Measurements from ENCODE around the gene BCAS4.
"Not testable (repeated sequence)": the region's sequence is repeated elsewhere in the genome, so short reads cannot be mapped to it uniquely, and the experiment has no call there.

BCAS4 gene

DNA sequence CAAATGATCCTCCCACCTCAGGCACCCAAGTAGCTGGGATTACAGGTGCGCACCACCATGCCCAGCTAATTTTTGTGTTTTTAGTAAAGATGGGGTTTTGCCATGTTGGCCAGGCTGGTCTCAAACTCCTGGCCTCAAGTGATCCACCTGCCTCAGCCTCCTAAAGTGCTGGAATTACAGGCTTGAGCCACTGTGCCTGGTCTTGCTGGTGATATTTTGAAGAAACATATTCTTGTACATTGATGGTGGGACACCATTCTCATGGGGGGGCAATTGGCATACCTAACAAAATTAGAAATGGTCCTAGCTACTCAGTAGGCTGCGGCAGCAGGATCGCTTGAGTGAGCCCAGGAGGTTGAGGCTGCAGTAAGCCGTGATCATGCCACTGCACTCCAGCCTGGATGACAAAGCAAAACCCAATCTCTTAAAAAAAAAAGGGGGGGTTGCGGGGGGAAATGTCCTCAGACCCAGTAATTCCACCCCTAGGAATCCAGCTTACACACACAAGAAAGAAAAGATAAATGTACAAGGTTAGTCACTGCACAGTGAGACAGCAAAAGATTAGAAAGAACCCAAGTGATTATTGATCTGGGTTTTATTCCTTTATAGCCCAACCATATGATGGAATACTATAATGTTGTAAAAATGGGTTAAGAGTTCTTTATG lies 87.0 kb downstream of the BCAS4 start:
- H3K4me3 ChIP-seq (ENCODE audit: low read depth, low read length); H3K27ac ChIP-seq (ENCODE audit: low read depth, low read length); H3K27me3 ChIP-seq (ENCODE audit: insufficient read depth, low read length); H3K36me3 ChIP-seq (ENCODE audit: insufficient read depth, low read length); H2AFZ ChIP-seq (ENCODE audit: low read length, unreplicated experiment); H3K4me1 ChIP-seq (ENCODE audit: control insufficient read depth, insufficient read depth, low read length, unreplicated experiment); H3K79me2 ChIP-seq (ENCODE audit: control insufficient read depth, insufficient read depth, low read length, unreplicated experiment): not testable (repeated sequence)

GRCh38 chr20:50883856-50884255 lies 89.0 kb downstream of the BCAS4 start:
- Histone ChIP-seq H3K36me3 (ENCODE audit: insufficient read depth, low read length) (peaks cover 9% of the 10 kb centered on the region), H3K27me3 (ENCODE audit: insufficient read depth, low read length) (no peaks in the 10 kb centered on the region), H3K4me1 (ENCODE audit: control insufficient read depth, insufficient read depth, low read length, unreplicated experiment) (no peaks in the 10 kb centered on the region), H3K79me2 (ENCODE audit: control insufficient read depth, insufficient read depth, low read length, unreplicated experiment) (no peaks in the 10 kb centered on the region), H2AFZ (ENCODE audit: low read length, unreplicated experiment) (no peak overlapping the region), H3K27ac (ENCODE audit: low read depth, low read length) (no peak overlapping the region), H3K4me3 (ENCODE audit: low read depth, low read length) (no peak overlapping the region)

- H3K27ac ChIP-seq (ENCODE audit: low read depth, low read length): no peak overlapping the region
These were observed 90.2 kb downstream of the BCAS4 start for GRCh38 chr20:50885068-50885467.

GRCh38 chr20:50885781-50886180 lies 90.9 kb downstream of the BCAS4 start:
- H3K79me2 ChIP-seq (ENCODE audit: control insufficient read depth, insufficient read depth, low read length, unreplicated experiment): no peaks in the 10 kb centered on the region
- H3K27me3 ChIP-seq (ENCODE audit: insufficient read depth, low read length): no peaks in the 10 kb centered on the region
- H3K36me3 ChIP-seq (ENCODE audit: insufficient read depth, low read length): peaks cover 18% of the 10 kb centered on the region
- H3K4me1 ChIP-seq (ENCODE audit: control insufficient read depth, insufficient read depth, low read length, unreplicated experiment): no peaks in the 10 kb centered on the region
- H2AFZ ChIP-seq (ENCODE audit: low read length, unreplicated experiment): no peak overlapping the region
- no peak overlapping the region for H3K27ac ChIP-seq (ENCODE audit: low read depth, low read length)
- H3K4me3 ChIP-seq (ENCODE audit: low read depth, low read length): no peak overlapping the region

More at GRCh38 chr20:50885068-50885467, 90.2 kb downstream of the BCAS4 start:
- no peak overlapping the region for H3K4me3 ChIP-seq (ENCODE audit: low read depth, low read length)
- no peaks in the 10 kb centered on the region for H3K27me3 ChIP-seq (ENCODE audit: insufficient read depth, low read length)
- no peaks in the 10 kb centered on the region for H3K4me1 ChIP-seq (ENCODE audit: control insufficient read depth, insufficient read depth, low read length, unreplicated experiment)
- H3K36me3 ChIP-seq (ENCODE audit: insufficient read depth, low read length): peaks cover 13% of the 10 kb centered on the region
- H3K79me2 ChIP-seq (ENCODE audit: control insufficient read depth, insufficient read depth, low read length, unreplicated experiment): no peaks in the 10 kb centered on the region
- no peak overlapping the region for H2AFZ ChIP-seq (ENCODE audit: low read length, unreplicated experiment)

DNA sequence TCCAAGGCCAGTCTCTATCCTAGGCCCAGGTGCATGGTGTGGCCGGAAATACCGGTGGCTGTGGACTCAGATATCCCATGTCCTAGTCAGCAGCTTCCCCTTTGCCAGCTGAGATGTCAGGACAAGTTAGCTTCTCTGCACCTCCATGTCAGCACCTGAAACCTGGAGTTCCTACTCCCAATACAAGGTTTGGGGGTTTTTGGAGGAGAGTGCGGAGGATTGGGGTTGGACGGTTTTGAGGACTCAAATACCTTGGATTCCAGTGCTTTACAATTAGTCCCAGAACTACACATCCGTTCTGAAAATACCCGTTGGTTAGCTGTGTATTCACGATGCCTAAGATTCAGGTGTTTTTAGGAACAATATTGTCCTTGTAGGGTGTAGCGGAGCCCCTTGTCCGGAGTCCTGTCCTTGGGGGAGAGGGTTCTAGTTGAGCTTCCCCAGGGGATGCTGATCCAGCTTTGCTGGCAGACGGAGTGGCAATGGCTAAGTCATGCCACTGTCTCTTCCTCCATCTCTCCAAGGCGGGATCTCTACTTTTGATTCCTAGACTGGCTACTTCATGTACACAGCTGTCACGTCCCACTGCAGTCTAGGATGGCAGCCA lies 91.4 kb downstream of the BCAS4 start:
- Histone ChIP-seq H3K79me2 (ENCODE audit: control insufficient read depth, insufficient read depth, low read length, unreplicated experiment) (no peaks in the 10 kb centered on the region), H3K36me3 (ENCODE audit: insufficient read depth, low read length) (peaks cover 18% of the 10 kb centered on the region), H3K4me1 (ENCODE audit: control insufficient read depth, insufficient read depth, low read length, unreplicated experiment) (no peaks in the 10 kb centered on the region), H3K27ac (ENCODE audit: low read depth, low read length) (no peak overlapping the region), H2AFZ (ENCODE audit: low read length, unreplicated experiment) (no peak overlapping the region), H3K27me3 (ENCODE audit: insufficient read depth, low read length) (no peaks in the 10 kb centered on the region), H3K4me3 (ENCODE audit: low read depth, low read length) (no peak overlapping the region)

- H3K36me3 ChIP-seq (ENCODE audit: insufficient read depth, low read length): peaks cover 22% of the 10 kb centered on the region
- no peak overlapping the region for H2AFZ ChIP-seq (ENCODE audit: low read length, unreplicated experiment)
- no peaks in the 10 kb centered on the region for H3K27me3 ChIP-seq (ENCODE audit: insufficient read depth, low read length)
- no peaks in the 10 kb centered on the region for H3K79me2 ChIP-seq (ENCODE audit: control insufficient read depth, insufficient read depth, low read length, unreplicated experiment)
- no peak overlapping the region for H3K4me3 ChIP-seq (ENCODE audit: low read depth, low read length)
- H3K4me1 ChIP-seq (ENCODE audit: control insufficient read depth, insufficient read depth, low read length, unreplicated experiment): no peaks in the 10 kb centered on the region
- H3K27ac ChIP-seq (ENCODE audit: low read depth, low read length): no peak overlapping the region
These were observed 92.7 kb downstream of the BCAS4 start for GRCh38 chr20:50887576-50887975.

DNA sequence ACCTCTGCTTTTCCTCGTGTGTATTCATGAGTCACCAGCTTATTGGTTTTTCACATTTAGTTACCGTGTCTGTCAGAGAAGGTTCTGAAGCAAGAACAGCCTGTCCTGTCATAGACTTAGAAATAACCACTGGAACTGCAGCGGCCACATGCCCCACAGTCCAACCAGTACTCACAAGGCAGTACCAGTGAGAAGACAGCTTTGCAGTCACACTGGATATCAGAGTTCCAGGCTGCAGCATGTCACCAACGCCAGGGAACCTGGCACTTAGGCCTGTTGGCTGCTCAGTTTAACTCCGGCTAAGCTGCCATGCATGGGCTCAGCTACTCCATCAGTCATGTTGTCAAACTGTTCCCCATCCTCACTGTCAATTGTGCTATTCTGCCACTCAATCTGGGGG lies 96.3 kb downstream of the BCAS4 start:
- Histone ChIP-seq H3K27ac (ENCODE audit: low read depth, low read length) (no peak overlapping the region), H3K36me3 (ENCODE audit: insufficient read depth, low read length) (peaks cover 42% of the 10 kb centered on the region), H3K4me3 (ENCODE audit: low read depth, low read length) (no peak overlapping the region), H3K27me3 (ENCODE audit: insufficient read depth, low read length) (no peaks in the 10 kb centered on the region), H3K4me1 (ENCODE audit: control insufficient read depth, insufficient read depth, low read length, unreplicated experiment) (no peaks in the 10 kb centered on the region), H2AFZ (ENCODE audit: low read length, unreplicated experiment) (no peak overlapping the region), H3K79me2 (ENCODE audit: control insufficient read depth, insufficient read depth, low read length, unreplicated experiment) (peaks cover 3% of the 10 kb centered on the region)

- Histone ChIP-seq H3K79me2 (ENCODE audit: control insufficient read depth, insufficient read depth, low read length, unreplicated experiment) (peaks cover 6% of the 10 kb centered on the region), H3K4me3 (ENCODE audit: low read depth, low read length) (no peak overlapping the region), H3K4me1 (ENCODE audit: control insufficient read depth, insufficient read depth, low read length, unreplicated experiment) (no peaks in the 10 kb centered on the region), H3K36me3 (ENCODE audit: insufficient read depth, low read length) (peaks cover 45% of the 10 kb centered on the region), H3K27me3 (ENCODE audit: insufficient read depth, low read length) (no peaks in the 10 kb centered on the region), H2AFZ (ENCODE audit: low read length, unreplicated experiment) (no peak overlapping the region), H3K27ac (ENCODE audit: low read depth, low read length) (no peak overlapping the region)
These were observed 97.5 kb downstream of the BCAS4 start for GRCh38 chr20:50892394-50892793.

DNA sequence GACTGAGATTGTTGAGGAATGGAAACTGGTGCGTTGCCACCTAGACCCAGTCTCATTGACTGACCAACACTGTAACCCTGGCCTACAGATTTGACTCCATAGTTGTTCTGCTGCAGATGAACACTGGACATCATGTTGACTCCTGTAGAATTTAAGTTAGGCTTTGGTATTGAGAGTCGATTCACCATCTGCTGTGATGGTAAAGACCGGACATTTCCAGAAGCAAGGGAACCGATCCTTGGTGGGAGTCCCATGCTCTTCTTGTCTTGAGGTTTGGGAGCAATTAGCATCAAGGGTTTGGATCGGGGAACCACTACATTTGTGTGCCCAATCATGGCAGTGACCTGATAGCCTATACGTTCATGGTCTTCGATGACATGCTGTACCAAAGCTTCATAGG lies 98.8 kb downstream of the BCAS4 start:
- Histone ChIP-seq H3K36me3 (ENCODE audit: insufficient read depth, low read length) (peaks cover 49% of the 10 kb centered on the region), H3K27ac (ENCODE audit: low read depth, low read length) (no peak overlapping the region)

GRCh38 chr20:50895111-50895830 lies 100.4 kb downstream of the BCAS4 start:
- H2AFZ ChIP-seq (ENCODE audit: low read length, unreplicated experiment): no peak overlapping the region
- no peaks in the 10 kb centered on the region for H3K27me3 ChIP-seq (ENCODE audit: insufficient read depth, low read length)
- H3K4me1 ChIP-seq (ENCODE audit: control insufficient read depth, insufficient read depth, low read length, unreplicated experiment): no peaks in the 10 kb centered on the region
- H3K36me3 ChIP-seq (ENCODE audit: insufficient read depth, low read length): peaks cover 47% of the 10 kb centered on the region
- no peak overlapping the region for H3K4me3 ChIP-seq (ENCODE audit: low read depth, low read length)
- peaks cover 10% of the 10 kb centered on the region for H3K79me2 ChIP-seq (ENCODE audit: control insufficient read depth, insufficient read depth, low read length, unreplicated experiment)
- no peak overlapping the region for H3K27ac ChIP-seq (ENCODE audit: low read depth, low read length)

More for the DNA sequence above, 98.8 kb downstream of the BCAS4 start:
- Histone ChIP-seq H3K4me1 (ENCODE audit: control insufficient read depth, insufficient read depth, low read length, unreplicated experiment) (no peaks in the 10 kb centered on the region), H3K79me2 (ENCODE audit: control insufficient read depth, insufficient read depth, low read length, unreplicated experiment) (peaks cover 7% of the 10 kb centered on the region), H2AFZ (ENCODE audit: low read length, unreplicated experiment) (no peak overlapping the region), H3K27me3 (ENCODE audit: insufficient read depth, low read length) (no peaks in the 10 kb centered on the region), H3K4me3 (ENCODE audit: low read depth, low read length) (no peak overlapping the region)

DNA sequence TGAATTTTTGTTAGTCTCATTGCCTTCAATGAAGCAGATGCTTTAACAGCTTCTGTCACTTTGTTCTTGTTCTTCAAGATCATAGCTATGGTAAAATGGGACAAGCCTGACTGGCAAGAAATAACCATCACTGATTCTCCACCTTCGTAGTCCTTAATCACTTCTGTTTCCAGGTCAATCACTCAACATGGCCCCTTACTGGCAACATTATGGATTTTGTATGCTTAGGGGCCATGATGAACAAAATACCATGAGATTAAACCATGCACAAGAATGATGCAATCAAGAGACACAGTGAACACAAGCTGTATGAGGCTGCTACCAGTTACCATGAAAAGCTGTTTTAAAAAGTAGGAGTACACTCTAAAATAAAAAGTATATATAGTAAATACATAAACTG lies 103.6 kb downstream of the BCAS4 start:
- Histone ChIP-seq H3K4me3 (ENCODE audit: low read depth, low read length) (no peak overlapping the region), H2AFZ (ENCODE audit: low read length, unreplicated experiment) (no peak overlapping the region), H3K4me1 (ENCODE audit: control insufficient read depth, insufficient read depth, low read length, unreplicated experiment) (no peaks in the 10 kb centered on the region), H3K27ac (ENCODE audit: low read depth, low read length) (no peak overlapping the region), H3K79me2 (ENCODE audit: control insufficient read depth, insufficient read depth, low read length, unreplicated experiment) (peaks cover 34% of the 10 kb centered on the region), H3K36me3 (ENCODE audit: insufficient read depth, low read length) (peaks cover 50% of the 10 kb centered on the region), H3K27me3 (ENCODE audit: insufficient read depth, low read length) (no peaks in the 10 kb centered on the region)

Data from ACC112 (cell line).